HG02759 (cell line): ENCODE results near the gene HSPG2.

Experiments used
- ATAC-seq: cut with Tn5 transposase; IDR thresholded peaks from one replicate; pipeline ENCODE4 v1.9.1; 2021; ENCODE audit warnings: mild to moderate bottlenecking, moderate library complexity; ENCODE audit not compliant: unreplicated experiment

Gene HSPG2

DNA sequence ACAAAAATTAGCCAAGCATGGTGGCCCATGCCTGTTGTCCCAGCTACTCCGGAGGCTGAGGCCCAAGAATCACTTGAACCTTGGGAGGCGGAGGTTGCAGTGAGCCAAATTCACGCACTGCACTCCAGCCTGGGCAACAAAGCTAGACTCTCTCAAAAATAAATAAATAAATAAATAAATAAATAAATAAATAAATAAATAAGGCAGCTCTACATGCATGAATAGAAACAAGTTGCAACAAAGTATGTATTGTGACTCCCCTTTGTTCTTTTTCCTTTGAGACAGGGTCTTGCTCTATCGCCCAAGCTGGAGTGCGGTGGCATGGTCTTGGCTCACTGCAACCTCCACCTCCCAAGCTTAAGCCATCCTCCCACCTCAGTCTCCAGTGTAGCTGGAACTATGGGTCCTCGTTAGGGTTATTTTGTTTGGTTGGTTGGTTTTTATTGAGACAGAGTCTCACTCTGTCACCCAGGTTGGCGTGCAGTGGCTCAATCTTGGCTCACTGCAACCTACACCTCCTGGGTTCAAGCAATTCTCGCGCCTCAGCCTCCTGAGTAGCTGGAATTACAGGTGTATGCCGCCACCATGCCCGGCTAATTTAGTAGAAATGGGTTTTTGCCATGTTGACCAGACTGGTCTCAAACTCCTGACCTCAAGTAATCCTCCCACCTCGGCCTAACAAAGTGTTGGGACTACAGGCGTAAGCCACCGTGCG lies 162.1 kb downstream of the HSPG2 start:
- ATAC-seq, result no peak

DNA sequence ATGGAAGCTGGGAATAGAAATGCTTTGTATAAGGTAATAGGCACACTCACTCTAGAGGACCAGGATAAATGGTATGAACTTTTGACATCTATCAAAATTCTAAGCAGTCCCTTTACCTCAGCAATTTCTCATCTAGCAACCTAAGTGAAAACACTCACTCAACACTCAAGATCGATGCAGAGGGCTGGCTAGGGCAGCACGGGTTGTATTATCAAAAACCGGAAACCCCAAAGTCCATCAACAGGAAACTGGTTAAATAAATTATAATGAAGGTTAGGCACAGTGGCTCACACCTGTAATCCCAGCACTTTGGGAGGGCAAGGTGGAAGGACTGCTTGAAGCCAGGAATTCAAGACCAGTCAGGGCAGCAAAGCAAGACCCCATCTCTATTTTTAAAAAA lies 163.5 kb downstream of the HSPG2 start:
- no peak for ATAC-seq
